NCI-H460 (cell line): ENCODE measurements around the gene PDK2. TPM values are rescaled to one million over a fixed set of nuclear protein-coding genes. Genes with fewer than 3 reads are reported as not detected.

ENCODE experiments used
- total RNA-seq: library from RNA; depleted of rRNA; stranded (reverse); fragments of >200 nt; shearing (Covaris generic); gene quantifications from 2 replicates; pipeline ENCODE4 v1.2.3, GENCODE V29; 2014; rRNA removed

PDK2 gene
- total RNA-seq, 1 experiment from 2014 or later: 3.9 TPM

Other genes with a start within 250 kb of the PDK2 start
- not detected in 2 replicates for gene TAC4, start 247.3 kb upstream of the PDK2 start, total RNA-seq
- 0.12 and 0.54 TPM in 2 replicates for gene DLX4, start 126.2 kb upstream of the PDK2 start, total RNA-seq
- not detected in 2 replicates for gene DLX3, start 100.1 kb upstream of the PDK2 start, total RNA-seq
- 19.5 and 23.3 TPM in 2 replicates for gene ITGA3, start 39.2 kb upstream of the PDK2 start, total RNA-seq
- gene SAMD14, start 34.8 kb downstream of the PDK2 start, total RNA-seq: not detected in 2 replicates
- 38.9 and 40.6 TPM in 2 replicates for gene PPP1R9B, start 55.3 kb downstream of the PDK2 start, total RNA-seq
- gene SGCA, start 70.7 kb downstream of the PDK2 start, total RNA-seq: not detected in 2 replicates
- gene COL1A1, start 106.3 kb downstream of the PDK2 start, total RNA-seq: 0.66 and 1.2 TPM in 2 replicates
- 0.52 and 1.4 TPM in 2 replicates for gene TMEM92, start 179.1 kb downstream of the PDK2 start, total RNA-seq